Left lobe of liver (tissue), 2 donors: ENCODE data around the gene ELOVL5. TPM values are rescaled to one million over a fixed set of nuclear protein-coding genes. Genes with fewer than 3 reads are reported as not detected.
A peak's percentile ranks its signal among the peaks of the same experiment; 100 is the strongest.

ENCODE experiments used
- ATAC-seq: fragments of 200-7000 bp; cut with Tn5 transposase; one replicate; pipeline ENCODE4 v1.9.1; 2020; ENCODE audit warnings: mild to moderate bottlenecking, moderate library complexity
- DNase-seq: peaks from one replicate; pipeline ENCODE4 v3.0.0-alpha.2; 2020; ENCODE audit warnings: low spot score
- total RNA-seq: library from RNA; stranded (reverse); gene quantifications from one replicate; pipeline ENCODE4 v1.2.1, GENCODE V29; 2021
- donor health status: DM: no; HTN: no; CAD: no; lungs with moderate emphysema.
- donor health status: DM: no; HTN: yes; CAD: no.

ELOVL5 gene
- total RNA-seq, 1 donor from 2014 or later = 54.4 TPM

- DNase-seq (no peak), ATAC-seq (peak; percentile 62)
These were observed 67.1 kb downstream of the ELOVL5 start for GRCh38 chr6:53281518-53282215.

- ATAC-seq (no peak), DNase-seq (no peak)
These were observed 68.5 kb downstream of the ELOVL5 start for GRCh38 chr6:53280207-53280606.

- ATAC-seq (no peak), DNase-seq (no peak)
These were observed 69.5 kb downstream of the ELOVL5 start for GRCh38 chr6:53279293-53279692.

GRCh38 chr6:53273370-53273769 lies 75.4 kb downstream of the ELOVL5 start:
- DNase-seq (no peak), ATAC-seq (no peak)

GRCh38 chr6:53269827-53270226 lies 78.9 kb downstream of the ELOVL5 start:
- no peak for ATAC-seq
- no peak for DNase-seq

GRCh38 chr6:53268858-53269608 lies 79.7 kb downstream of the ELOVL5 start:
- ATAC-seq (no peak), DNase-seq (no peak)

GRCh38 chr6:53266553-53267090 lies 82.1 kb downstream of the ELOVL5 start:
- no peak for DNase-seq
- ATAC-seq = no peak

GRCh38 chr6:53264915-53265607 lies 83.7 kb downstream of the ELOVL5 start:
- DNase-seq = no peak
- peak; percentile 72 for ATAC-seq

- ATAC-seq (peak; percentile 84), DNase-seq (no peak)
These were observed 84.4 kb downstream of the ELOVL5 start for GRCh38 chr6:53264337-53264736.

- no peak for ATAC-seq
- DNase-seq = no peak
These were observed 84.8 kb downstream of the ELOVL5 start for GRCh38 chr6:53263917-53264316.

- DNase-seq = no peak
These were observed 88.7 kb downstream of the ELOVL5 start for GRCh38 chr6:53259860-53260580.

GRCh38 chr6:53258774-53259155 lies 90.0 kb downstream of the ELOVL5 start:
- no peak for DNase-seq

More at GRCh38 chr6:53259860-53260580, 88.7 kb downstream of the ELOVL5 start:
- no peak for ATAC-seq

GRCh38 chr6:53258076-53258773 lies 90.5 kb downstream of the ELOVL5 start:
- no peak for DNase-seq
- no peak for ATAC-seq

More at GRCh38 chr6:53258774-53259155, 90.0 kb downstream of the ELOVL5 start:
- ATAC-seq = no peak

- ATAC-seq = no peak
- no peak for DNase-seq
These were observed 91.2 kb downstream of the ELOVL5 start for GRCh38 chr6:53257533-53257932.

GRCh38 chr6:53257001-53257400 lies 91.7 kb downstream of the ELOVL5 start:
- DNase-seq = no peak
- ATAC-seq = peak; percentile 78

GRCh38 chr6:53252177-53252692 lies 96.5 kb downstream of the ELOVL5 start:
- DNase-seq = no peak
- no peak for ATAC-seq

GRCh38 chr6:53251033-53251672 lies 97.6 kb downstream of the ELOVL5 start:
- no peak for DNase-seq
- no peak for ATAC-seq

- ATAC-seq (peak; percentile 50), DNase-seq (no peak)
These were observed 98.3 kb downstream of the ELOVL5 start for GRCh38 chr6:53250176-53251032.
